22Rv1 (cell line): ENCODE results near the gene KRTAP5-1.

Source experiments
- H3K27ac ChIP-seq: fragments of 450-650 bp; 2 replicates; pipeline ENCODE4 v1.5.1; 2017
- CTCF ChIP-seq: fragments of 450-650 bp; IDR thresholded peaks from 2 replicates; pipeline ENCODE4 v1.5.1; 2017; ENCODE audit warnings: mild to moderate bottlenecking
- ZFX ChIP-seq: fragments of 450-650 bp; IDR thresholded peaks from 2 replicates; pipeline ENCODE4 v1.6.1; 2017; ENCODE audit warnings: antibody characterized with exemption, borderline replicate concordance

KRTAP5-1 gene

GRCh38 chr11:1545432-1545831, 39.7 kb downstream of the KRTAP5-1 start:
- no peak for TF ChIP-seq CTCF
- no peak for TF ChIP-seq ZFX
- no peak overlapping the region for H3K27ac ChIP-seq

GRCh38 chr11:1544536-1544935, 40.5 kb downstream of the KRTAP5-1 start:
- no peak overlapping the region for H3K27ac ChIP-seq
- no peak for TF ChIP-seq CTCF
- no peak for TF ChIP-seq ZFX

GRCh38 chr11:1543606-1544263, 41.3 kb downstream of the KRTAP5-1 start:
- H3K27ac ChIP-seq = no peak overlapping the region
- TF ChIP-seq ZFX (no peak), CTCF (no peak)

GRCh38 chr11:1542267-1542666, 42.8 kb downstream of the KRTAP5-1 start:
- H3K27ac ChIP-seq = no peak overlapping the region
- TF ChIP-seq ZFX = no peak
- no peak for TF ChIP-seq CTCF

- no peak overlapping the region for H3K27ac ChIP-seq
- TF ChIP-seq ZFX = no peak
- TF ChIP-seq CTCF = no peak
Measured at GRCh38 chr11:1541474-1542204, 43.4 kb downstream of the KRTAP5-1 start.

GRCh38 chr11:1540074-1540473, 45.0 kb downstream of the KRTAP5-1 start:
- TF ChIP-seq CTCF (no peak), ZFX (no peak)
- no peak overlapping the region for H3K27ac ChIP-seq

- TF ChIP-seq CTCF (no peak), ZFX (no peak)
- H3K27ac ChIP-seq = no peak overlapping the region
Measured at GRCh38 chr11:1538153-1538552, 46.9 kb downstream of the KRTAP5-1 start.
